ENCODE results near the gene GPBAR1. TPM values are rescaled to one million over a fixed set of nuclear protein-coding genes. Genes with fewer than 3 reads are reported as not detected.
"Not testable (repeated sequence)": the region's sequence is repeated elsewhere in the genome, so short reads cannot be mapped to it uniquely, and the experiment has no call there.

GPBAR1 gene
- total RNA-seq, 1 experiment from 2014 or later, result 0.20 TPM

- POLR2A ChIA-PET; CTCF ChIA-PET; H3K36me3 Mint-ChIP-seq; H3K27ac Mint-ChIP-seq; H3K9me3 Mint-ChIP-seq; H3K4me3 Mint-ChIP-seq; H3K27me3 Mint-ChIP-seq (ENCODE audit: low read depth); DNase-seq (ENCODE audit: low spot score); ATAC-seq; H3K4me1 Mint-ChIP-seq: not testable (repeated sequence)
Observed at GRCh38 chr2:218311541-218312266, 50.9 kb downstream of the GPBAR1 start.

GRCh38 chr2:218312267-218312756 is 51.5 kb downstream of the GPBAR1 start:
- ATAC-seq, result no peak
- no peak overlapping the region for H3K27ac Mint-ChIP-seq
- H3K36me3 Mint-ChIP-seq, result no peaks in the 10 kb centered on the region
- no peak for DNase-seq (ENCODE audit: low spot score)
- TF ChIP-seq ZNF121 (CRISPR knock-in tag; IDR thresholded peaks at IDR 0.05) (no peak), ZNF416 (CRISPR knock-in tag; IDR thresholded peaks at IDR 0.05) (no peak), EMX1 (CRISPR knock-in tag; IDR thresholded peaks at IDR 0.05) (no peak), ATF6 (CRISPR knock-in tag; IDR thresholded peaks at IDR 0.05) (no peak), TP53 (CRISPR knock-in tag; IDR thresholded peaks at IDR 0.05) (no peak), ZNF138 (CRISPR knock-in tag; conservative IDR thresholded peaks at IDR 0.05) (no peak), NR3C1 (CRISPR knock-in tag; conservative IDR thresholded peaks at IDR 0.05; ENCODE audit: low read depth) (no peak), ZSCAN18 (CRISPR knock-in tag; IDR thresholded peaks at IDR 0.05) (no peak), GTF2I (CRISPR knock-in tag; conservative IDR thresholded peaks at IDR 0.05) (no peak), ZNF396 (CRISPR knock-in tag; IDR thresholded peaks at IDR 0.05; ENCODE audit: borderline replicate concordance) (no peak), ZNF281 (CRISPR knock-in tag; IDR thresholded peaks at IDR 0.05) (no peak), AFF4 (CRISPR knock-in tag; IDR thresholded peaks at IDR 0.05; ENCODE audit: borderline replicate concordance) (no peak), NFATC4 (CRISPR knock-in tag; IDR thresholded peaks at IDR 0.05) (no peak), FOXJ3 (CRISPR knock-in tag; IDR thresholded peaks at IDR 0.05; ENCODE audit: borderline replicate concordance) (no peak), ZBTB43 (CRISPR knock-in tag; IDR thresholded peaks at IDR 0.05) (no peak), MAX (CRISPR knock-in tag; IDR thresholded peaks at IDR 0.05) (no peak), CBFB (CRISPR knock-in tag; IDR thresholded peaks at IDR 0.05; ENCODE audit: low read depth) (no peak)
- peaks cover 5% of the 10 kb centered on the region for H3K4me1 Mint-ChIP-seq
- no peaks in the 10 kb centered on the region for H3K9me3 Mint-ChIP-seq
- no peak overlapping the region for H3K4me3 Mint-ChIP-seq
- H3K27me3 Mint-ChIP-seq (ENCODE audit: low read depth), result peaks cover 2% of the 10 kb centered on the region
- CTCF ChIA-PET, result interaction anchor here (0.7 kb wide), 2 partner anchors 45 to 144 kb away, joined by 3 read pairs; no protein-coding TSS in a partner anchor
- POLR2A ChIA-PET, result interaction anchor here (0.7 kb wide), 1 partner anchor 70 kb away, joined by 3 read pairs; the partner anchor contains the start of gene SLC11A1
